Right atrium auricular region (tissue), 2 donors: ENCODE measurements around the gene IGFBP7. TPM values are rescaled to one million over a fixed set of nuclear protein-coding genes. Genes with fewer than 3 reads are reported as not detected.

Experiments used
- DNase-seq: peaks from one replicate; pipeline ENCODE4 v3.0.0-alpha.2; 2019; ENCODE audit warnings: low spot score
- H3K27ac ChIP-seq, 2 donors: fragments of 200-600 bp; sonication (generic); 1 replicate in 1 of 2; 2 replicates in 1 of 2; pipeline ENCODE4 v1.5.1; 2016 to 2019
- H3K27me3 ChIP-seq, 2 donors: fragments of 200-600 bp; sonication (generic); one replicate each; pipeline versions ENCODE4 v1.5.1 to v1.6.0; 2017 to 2019
- H3K36me3 ChIP-seq: fragments of 200-600 bp; sonication (generic); one replicate; pipeline ENCODE4 v1.5.1; 2016
- H3K4me1 ChIP-seq, 2 donors: fragments of 200-600 bp; sonication (generic); one replicate each; pipeline versions ENCODE4 v1.5.1 to v1.6.0; 2017 to 2019
- H3K4me3 ChIP-seq, 2 donors: fragments of 200-600 bp; sonication (generic); 1 replicate in 1 of 2; 2 replicates in 1 of 2; pipeline ENCODE4 v1.5.1; 2017 to 2019; ENCODE audit warnings: mild to moderate bottlenecking in 1 of 2, moderate library complexity in 1 of 2
- H3K9me3 ChIP-seq, 2 donors: fragments of 200-600 bp; sonication (generic); one replicate each; pipeline ENCODE4 v1.5.1; 2019
- total RNA-seq, 2 donors: library from RNA; depleted of rRNA; stranded (reverse); fragments of >200 nt; gene quantifications; one replicate each; pipeline ENCODE4 v1.1.0, GENCODE V29; 2016
- TF ChIP-seq, protein P1 (sequence below), 2 donors: fragments of 200-600 bp; sonication (generic); IDR thresholded peaks; one replicate each; pipeline ENCODE4 v1.5.1; 2019; ENCODE audit warnings: antibody characterized with exemption in 2 of 2

The IGFBP7 gene
- total RNA-seq, 2 donors from 2014 or later, result 866 to 898 TPM

GRCh38 chr4:57081651-57082621, 28.2 kb downstream of the IGFBP7 start:
- DNase-seq, result no peak
- H3K27ac ChIP-seq, result peak overlapping the region; percentile 67 to 73
- no peaks in the 10 kb centered on the region for H3K27me3 ChIP-seq
- no peak overlapping the region for H3K4me3 ChIP-seq
- H3K36me3 ChIP-seq, result no peaks in the 10 kb centered on the region
- TF ChIP-seq, protein P1, sequence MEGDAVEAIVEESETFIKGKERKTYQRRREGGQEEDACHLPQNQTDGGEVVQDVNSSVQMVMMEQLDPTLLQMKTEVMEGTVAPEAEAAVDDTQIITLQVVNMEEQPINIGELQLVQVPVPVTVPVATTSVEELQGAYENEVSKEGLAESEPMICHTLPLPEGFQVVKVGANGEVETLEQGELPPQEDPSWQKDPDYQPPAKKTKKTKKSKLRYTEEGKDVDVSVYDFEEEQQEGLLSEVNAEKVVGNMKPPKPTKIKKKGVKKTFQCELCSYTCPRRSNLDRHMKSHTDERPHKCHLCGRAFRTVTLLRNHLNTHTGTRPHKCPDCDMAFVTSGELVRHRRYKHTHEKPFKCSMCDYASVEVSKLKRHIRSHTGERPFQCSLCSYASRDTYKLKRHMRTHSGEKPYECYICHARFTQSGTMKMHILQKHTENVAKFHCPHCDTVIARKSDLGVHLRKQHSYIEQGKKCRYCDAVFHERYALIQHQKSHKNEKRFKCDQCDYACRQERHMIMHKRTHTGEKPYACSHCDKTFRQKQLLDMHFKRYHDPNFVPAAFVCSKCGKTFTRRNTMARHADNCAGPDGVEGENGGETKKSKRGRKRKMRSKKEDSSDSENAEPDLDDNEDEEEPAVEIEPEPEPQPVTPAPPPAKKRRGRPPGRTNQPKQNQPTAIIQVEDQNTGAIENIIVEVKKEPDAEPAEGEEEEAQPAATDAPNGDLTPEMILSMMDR (IDR thresholded peaks at IDR 0.05), result no peak
- H3K4me1 ChIP-seq, result peaks cover 0 to 54% of the 10 kb centered on the region in 2 donors
- H3K9me3 ChIP-seq, result no peaks in the 10 kb centered on the region

- Histone ChIP-seq H3K4me3 (no peak overlapping the region), H3K36me3 (no peaks in the 10 kb centered on the region), H3K4me1 (peaks cover 0 to 61% of the 10 kb centered on the region in 2 donors), H3K9me3 (no peaks in the 10 kb centered on the region), H3K27ac (peak overlapping the region; percentile 67 to 73), H3K27me3 (no peaks in the 10 kb centered on the region)
- TF ChIP-seq, protein P1 (IDR thresholded peaks at IDR 0.05), result no peak
- DNase-seq, result no peak
Measured at GRCh38 chr4:57080781-57081650, 29.2 kb downstream of the IGFBP7 start.

DNA sequence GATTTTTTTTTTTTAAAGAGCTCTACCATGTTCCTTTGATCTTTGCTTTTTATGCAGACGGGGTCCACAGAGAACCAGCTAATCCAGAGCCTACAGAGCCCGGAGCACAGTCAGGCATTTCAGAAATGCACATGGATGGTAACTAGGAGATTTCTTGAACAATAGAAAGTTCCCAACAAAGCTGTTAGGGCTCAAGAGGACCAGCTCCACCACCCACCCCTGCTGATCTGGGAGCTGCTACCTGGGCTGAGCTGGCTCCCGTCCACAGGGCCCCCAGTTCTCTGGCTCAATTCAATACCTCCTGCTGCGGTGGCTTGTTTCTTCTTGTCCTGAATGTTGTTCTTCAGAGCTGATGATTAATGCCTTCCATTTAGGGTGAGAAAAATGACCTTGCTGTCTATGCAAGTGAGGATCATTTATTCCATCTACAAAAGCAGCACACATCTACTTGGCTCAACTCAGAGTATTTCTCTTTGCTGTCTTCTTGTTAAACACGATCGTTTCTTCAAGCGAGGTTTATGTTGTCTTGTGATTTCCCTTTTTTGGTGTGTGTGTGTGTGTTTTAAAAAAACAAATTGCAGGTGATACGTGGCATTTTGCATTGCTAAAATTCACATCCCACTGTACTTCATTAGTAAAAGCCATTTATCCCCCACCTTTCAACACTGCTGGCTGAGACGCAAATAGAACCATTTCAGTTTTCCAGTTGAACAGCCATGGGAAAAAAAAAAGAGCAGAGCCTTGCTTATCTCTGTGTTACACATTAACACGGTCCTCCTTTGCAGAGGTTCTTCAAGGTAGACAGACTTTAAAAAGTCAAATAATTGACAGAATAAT, 31.3 kb downstream of the IGFBP7 start:
- Histone ChIP-seq H3K36me3 (no peaks in the 10 kb centered on the region), H3K4me1 (peaks cover 0 to 67% of the 10 kb centered on the region in 2 donors), H3K9me3 (no peaks in the 10 kb centered on the region), H3K27ac (peak overlapping the region; percentile 26 to 67), H3K27me3 (no peaks in the 10 kb centered on the region), H3K4me3 (no peak overlapping the region)
- TF ChIP-seq, protein P1 (IDR thresholded peaks at IDR 0.05), result no peak
- no peak for DNase-seq

- H3K4me1 ChIP-seq, result peaks cover 0 to 58% of the 10 kb centered on the region in 2 donors
- H3K4me3 ChIP-seq, result no peak overlapping the region
- no peaks in the 10 kb centered on the region for H3K27me3 ChIP-seq
- DNase-seq, result no peak
- peak overlapping the region in 1 of 2 donors; percentile 67 for H3K27ac ChIP-seq
- TF ChIP-seq, protein P1 (IDR thresholded peaks at IDR 0.05), result no peak
- no peaks in the 10 kb centered on the region for H3K9me3 ChIP-seq
- H3K36me3 ChIP-seq, result no peaks in the 10 kb centered on the region
Measured at GRCh38 chr4:57077550-57078343, 32.4 kb downstream of the IGFBP7 start.
